IPS-NIHi7 (cell line): ENCODE results near the gene NUMBL.
A peak's percentile ranks its signal among the peaks of the same experiment; 100 is the strongest.

Experiments
- DNase-seq: peaks from one replicate; pipeline ENCODE4 v3.0.0; 2012; ENCODE audit warnings: mixed read lengths; ENCODE audit errors: extremely low spot score

NUMBL gene

DNA sequence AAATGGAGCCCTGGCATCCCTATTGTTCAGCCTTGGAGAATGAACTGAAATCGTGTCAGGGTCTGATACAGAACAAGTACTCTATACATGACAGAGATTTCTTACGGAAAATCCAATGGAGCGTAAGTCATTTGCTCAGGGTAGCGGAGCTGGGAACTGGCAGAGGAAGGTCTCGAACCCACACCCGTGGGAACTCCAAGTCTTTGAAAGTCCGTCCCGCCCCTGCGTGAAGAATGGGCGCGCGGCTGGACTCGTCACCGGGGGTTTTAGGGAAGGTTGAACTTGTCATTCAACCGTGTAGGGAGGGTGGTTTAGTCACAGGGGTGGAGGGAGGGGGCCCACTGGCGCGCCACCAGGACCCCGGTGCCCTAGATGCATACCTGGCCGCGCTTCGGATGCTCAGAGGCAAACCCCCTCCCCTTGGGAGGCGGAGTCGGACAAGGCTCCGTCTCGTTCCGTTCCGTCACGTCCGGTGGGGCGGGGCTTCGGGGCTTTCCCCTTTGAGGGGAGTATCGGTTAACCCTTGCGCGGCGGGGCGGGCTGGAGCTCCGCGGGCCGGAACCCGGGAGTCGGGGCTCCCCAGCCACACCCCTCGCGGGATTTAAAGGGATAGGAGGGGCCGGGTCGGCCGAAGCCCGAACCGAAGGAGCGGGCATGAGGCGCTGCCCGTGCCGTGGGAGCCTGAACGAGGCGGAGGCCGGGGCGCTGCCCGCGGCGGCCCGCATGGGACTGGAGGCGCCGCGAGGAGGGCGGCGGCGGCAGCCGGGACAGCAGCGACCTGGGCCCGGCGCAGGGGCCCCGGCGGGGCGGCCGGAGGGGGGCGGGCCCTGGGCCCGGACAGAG lies 26.3 kb upstream of the NUMBL start, which contains the start of the genes COQ8B and ITPKC:
Gene COQ8B (minus strand): TSS at position 405 of the 843 bp plus-strand sequence. CDS start 2,254 bp downstream, outside the sequence.
Gene ITPKC (plus strand): TSS at position 631 of the 843 bp plus-strand sequence. CDS start 24 bp downstream, at position 655.
- DNase-seq = peak; percentile 96

DNA sequence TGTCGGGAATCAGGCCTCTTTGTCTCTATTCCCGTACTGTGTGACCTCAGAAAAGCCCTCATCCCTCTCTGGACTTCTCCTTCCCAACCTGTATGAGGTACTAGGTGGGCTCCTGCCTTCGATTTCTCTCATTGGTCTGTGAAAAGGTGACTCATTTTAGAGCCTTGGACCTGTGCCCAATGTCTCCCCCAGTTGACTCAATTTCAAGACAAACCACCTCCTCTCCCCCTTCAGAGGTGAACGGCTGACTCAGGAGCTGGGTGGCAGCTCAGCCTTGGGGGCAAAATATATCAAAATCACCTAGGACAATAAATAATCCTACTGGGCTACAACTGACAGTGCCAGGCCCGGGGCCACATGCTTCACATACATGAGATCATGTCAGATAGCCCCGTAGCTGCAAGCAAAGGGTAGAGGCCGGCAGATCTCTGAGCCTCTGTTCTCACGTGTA lies 25.6 kb upstream of the NUMBL start:
- no peak for DNase-seq

DNA sequence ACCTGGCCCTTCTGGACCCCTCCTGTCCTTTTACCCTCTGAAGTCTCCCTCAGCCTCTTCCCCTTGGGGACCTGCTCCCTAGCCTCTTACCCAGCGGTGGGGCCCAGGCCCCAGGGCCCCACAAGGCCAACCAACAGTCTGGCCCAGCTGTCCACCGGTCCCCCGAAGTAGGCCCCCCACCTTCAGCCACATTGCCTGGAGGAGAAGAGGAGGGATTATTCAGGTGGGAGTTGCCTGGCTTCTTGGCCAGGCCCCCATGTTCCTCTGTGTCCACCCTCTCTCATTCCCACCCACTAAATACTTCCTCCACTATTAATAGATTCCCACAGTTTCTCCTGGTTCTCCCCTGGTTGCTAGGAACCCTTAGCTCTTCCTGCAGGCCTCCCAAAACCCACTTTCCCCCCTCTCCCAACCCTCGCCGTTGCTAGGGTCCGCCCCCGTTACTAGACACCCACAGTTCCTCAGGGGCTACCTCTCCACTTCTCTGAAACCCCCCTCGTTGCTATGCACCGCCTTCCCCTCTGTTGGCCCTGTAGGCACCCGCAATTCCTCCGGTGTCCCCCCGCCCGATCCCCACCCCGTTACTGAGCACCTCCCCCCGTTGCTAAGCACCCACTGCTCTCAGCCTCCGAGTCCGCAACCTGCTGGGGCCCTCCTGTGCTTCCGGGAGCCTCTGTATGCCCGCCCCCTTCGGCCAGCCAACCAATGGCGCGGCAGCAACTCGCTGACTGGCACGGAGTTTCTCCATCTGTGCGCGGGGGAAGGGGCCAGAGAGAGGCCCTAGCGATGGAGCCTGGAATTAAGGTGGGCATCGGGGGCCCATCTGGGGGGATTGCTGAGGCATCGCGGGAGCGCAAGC lies 24.2 kb upstream of the NUMBL start:
- peak; percentile 92 for DNase-seq

DNA sequence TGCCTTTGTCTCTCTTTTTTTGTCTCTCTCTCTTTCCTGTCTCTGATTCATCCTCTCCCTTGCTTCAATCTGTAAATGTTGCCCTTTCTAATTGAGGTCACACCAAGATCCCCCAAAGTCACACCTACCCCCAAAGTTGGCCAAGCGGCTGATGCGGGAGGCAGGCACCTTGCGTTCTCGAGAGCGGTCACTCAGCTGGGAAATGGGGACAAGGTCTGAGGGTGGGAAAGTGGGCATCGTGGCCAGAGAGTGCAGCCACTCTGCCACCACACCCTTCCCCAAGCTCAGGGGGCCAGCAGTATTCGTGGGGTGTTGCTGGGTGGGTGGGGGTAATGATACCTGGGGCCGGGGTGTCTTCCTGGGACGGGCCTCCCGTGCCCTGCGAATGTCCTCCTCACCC lies 23.5 kb upstream of the NUMBL start:
- DNase-seq = no peak

DNA sequence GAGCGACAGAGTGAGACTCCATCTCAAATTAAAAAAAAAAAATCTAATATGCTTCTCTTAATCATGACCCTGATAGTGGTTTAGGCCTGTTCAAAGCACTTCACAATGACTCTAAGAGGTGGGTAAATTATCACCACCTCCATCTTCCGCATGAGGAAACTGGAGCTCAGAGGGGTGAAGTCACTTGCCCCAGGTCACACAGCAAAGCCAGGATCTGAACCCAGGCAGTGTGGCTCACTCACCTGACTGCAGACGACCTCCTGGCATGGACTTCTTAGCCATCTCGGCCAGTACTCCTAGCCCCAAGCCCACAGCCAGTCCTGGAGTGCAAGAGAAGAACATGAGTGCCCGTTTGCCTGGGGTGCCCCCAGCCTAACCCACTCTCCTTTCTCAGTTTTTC lies 19.4 kb upstream of the NUMBL start:
- DNase-seq = no peak

DNA sequence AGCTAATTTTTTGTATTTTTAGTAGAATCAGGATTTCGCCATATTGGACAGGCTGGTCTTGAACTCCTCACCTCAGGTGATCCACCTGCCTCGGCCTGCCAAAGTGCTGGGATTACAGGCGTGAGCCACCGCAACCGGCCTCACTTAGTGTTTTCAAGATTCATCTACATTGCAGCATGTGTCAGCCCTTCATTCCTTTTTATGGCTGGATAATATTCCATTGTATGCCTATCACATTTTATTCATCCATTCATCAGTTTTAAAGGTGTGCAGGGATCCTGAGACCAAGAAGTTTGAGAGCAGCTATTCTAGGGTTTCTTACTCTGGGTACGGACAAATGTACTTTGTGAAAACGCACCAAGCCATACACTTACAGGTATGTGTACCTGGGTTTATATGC lies 17.2 kb upstream of the NUMBL start:
- no peak for DNase-seq

DNA sequence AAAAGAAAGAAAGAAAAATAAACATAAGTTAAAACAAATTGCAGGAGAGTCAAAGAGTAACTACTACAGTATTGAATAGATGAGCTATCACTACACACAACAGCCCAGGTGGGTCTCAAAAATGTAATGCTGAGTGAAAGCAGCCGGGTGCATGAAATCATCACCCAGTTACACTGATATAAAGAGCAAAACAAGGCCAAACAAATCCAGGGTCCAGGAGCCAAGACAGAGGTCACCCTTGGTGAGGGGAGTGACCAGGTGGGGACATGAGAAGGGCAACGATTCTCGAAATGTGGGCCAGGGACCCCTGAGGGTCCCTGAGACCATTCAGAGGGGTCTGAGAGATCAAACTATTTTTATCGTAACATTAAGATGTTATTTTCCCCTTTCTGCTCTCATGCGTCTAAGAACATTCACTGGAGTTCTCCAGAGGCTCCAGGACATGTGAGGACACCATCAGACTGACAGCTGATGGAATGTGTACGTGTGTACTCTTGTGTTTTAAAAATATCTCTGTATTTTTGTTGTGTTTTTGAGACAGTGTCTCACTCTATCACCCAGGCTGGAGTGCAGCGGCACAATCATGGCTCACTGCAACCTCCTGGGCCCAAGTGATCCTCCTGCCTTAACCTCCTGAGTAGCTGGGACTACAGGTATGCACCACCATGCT lies 15.6 kb upstream of the NUMBL start:
- no peak for DNase-seq

DNA sequence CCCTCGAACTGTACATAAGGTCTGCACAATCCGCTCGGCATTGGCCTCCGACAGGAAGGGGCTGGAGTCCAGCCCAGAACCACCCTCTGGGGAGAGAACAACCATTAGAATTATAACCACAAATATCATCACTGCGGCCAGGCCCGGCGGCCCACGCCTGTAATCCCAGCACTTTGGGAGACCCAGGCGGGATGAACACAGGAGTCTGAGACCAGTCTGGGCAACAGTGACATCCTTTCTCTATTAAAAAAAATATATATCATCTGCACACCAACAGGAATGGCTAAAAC lies 14.9 kb upstream of the NUMBL start:
- no peak for DNase-seq

DNA sequence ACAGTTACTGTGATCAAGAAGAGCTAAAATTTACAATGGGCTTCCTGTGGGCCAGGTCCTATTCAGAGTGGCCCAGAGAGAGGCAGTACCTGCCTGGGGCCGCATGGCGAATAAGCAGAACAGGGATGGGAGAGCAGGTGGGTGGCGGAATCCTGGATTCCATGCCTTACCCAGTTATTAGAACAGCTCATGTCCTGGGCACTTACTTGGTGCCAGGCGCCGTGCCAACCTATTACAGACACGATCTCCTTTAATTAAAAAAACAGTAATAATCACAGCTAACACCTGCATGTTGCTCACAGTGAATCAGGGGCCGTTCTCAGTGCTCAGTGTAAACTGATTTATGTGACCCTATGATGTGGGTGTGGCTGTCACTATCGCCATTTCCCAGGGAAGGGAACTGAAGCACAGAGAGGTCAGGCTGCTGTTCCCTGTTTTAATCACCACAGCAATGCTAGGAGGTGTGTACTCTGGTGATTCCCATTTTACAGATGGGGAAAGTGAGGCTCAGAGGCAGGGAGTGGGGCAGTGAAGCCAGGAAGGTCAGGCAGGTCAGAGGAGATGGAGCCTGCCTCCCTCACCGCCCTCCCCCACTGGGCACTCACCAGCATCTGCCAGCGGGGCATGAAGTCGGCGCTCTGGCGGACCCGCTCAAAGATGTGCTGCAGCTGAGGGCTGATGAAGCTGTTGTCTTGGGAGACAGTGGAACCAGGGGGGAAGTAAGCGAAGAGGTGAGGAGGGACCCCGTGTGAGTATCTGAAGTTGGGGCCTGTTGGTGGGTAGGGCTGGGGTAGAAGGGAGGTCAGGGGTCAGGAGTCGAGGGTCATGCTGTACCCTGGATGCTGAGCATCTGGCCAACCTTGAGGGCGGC lies 14.3 kb upstream of the NUMBL start:
- no peak for DNase-seq

DNA sequence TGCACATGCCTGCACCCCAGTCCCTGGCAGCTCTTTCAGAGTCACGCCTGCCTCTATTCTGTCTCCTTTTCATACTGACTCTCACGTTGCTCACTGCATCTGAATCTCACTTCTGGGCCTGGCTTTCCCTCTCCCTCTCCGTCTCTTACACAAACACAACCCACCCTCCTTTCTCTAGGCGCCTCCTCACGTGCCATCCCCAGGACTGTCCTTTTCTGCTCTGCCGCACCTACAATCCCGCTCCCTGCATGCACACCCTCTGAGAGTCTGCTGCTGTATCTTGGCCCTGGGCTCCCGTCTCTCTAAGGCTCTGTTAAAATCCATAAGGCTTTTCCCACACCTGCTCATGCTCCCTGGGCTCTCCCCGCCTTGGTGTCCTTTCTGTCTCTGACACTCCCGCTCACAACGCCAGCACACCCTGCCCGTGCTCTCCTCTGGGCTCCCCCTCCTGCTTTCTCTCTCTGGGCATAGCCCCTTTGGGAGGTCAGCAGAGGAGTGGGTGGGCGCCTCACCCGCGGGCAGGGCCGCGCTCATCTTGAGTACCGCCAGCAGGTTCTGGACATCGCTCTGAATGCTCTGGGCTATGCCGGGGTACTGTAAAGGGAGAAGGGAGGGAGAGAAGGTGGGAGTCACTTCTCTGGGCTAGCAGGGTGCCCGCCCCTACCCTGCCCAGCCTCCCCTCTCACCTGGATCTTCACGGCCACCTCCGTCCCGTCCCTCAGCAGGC lies 12.7 kb upstream of the NUMBL start:
- DNase-seq = no peak

DNA sequence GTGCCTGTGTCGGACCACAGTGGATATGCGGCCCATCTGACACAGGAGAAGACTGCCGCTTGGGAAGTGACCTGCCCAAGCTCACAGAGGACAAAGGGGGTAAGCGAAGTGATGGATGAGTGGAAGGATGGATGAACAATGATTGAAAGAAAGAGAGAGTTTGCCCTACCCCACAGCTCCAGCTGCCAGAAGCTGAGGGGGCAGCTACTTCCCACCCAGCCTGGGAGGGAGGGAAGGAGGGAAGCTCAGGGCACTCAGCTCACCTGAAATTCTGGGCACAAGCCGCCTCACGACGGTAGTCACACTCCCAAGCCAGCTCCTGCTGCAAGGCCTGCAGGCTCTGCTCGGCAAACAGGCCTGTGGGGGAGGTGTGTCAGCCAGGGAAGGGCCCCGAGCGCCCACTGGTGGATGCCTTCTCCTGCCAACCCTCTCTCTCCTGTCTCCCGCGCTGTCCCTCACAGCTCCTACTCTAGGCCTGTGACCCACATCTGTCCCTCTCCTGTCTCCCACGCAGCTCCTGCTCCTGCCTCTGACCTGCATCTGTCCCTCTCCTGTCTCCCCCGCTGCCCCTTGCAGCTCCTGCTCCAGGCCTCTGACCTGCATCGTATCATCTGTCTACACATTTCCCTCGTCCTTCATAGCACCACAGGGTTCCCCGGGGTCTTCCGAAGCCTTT lies 12.0 kb upstream of the NUMBL start:
- peak; percentile 78 for DNase-seq

DNA sequence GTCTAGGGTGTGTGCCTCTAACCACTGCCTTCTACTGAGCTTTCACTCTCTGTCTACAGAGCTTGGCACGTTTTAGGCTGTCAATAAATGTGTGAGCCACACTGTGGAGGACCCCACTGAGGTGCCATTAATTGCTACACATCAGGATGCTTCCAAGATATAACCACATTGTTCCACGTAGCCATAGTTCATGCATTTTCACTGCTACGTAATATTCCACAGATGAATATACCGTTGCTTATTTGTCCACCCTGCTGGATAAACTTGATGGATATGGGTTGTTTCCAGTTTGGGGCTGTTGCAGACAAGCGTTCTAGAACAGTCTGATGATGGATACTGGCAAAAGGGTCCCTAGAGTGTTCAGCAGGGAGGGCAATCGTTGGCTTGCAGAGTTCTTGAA lies 11.3 kb upstream of the NUMBL start:
- DNase-seq = no peak

DNA sequence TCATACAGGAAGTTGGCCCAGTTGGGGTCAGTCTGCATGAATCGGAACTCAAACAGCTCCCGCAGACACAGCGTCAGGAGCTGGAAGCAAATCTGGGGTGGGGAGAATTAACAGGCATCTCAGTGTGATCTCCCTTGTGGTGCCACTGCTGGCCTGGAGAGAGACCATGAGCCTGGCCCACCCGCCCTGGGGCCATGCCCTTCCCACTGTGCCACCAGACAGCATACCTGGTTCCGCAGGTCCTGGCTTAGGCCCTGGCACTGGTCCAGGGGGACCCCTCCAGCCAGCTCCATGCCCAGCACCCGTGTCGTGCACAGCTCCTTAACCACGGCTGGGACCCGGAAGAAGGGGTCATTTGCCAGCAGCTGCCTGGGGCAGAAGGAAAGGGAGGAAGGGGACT lies 9.6 kb upstream of the NUMBL start:
- DNase-seq = no peak

DNA sequence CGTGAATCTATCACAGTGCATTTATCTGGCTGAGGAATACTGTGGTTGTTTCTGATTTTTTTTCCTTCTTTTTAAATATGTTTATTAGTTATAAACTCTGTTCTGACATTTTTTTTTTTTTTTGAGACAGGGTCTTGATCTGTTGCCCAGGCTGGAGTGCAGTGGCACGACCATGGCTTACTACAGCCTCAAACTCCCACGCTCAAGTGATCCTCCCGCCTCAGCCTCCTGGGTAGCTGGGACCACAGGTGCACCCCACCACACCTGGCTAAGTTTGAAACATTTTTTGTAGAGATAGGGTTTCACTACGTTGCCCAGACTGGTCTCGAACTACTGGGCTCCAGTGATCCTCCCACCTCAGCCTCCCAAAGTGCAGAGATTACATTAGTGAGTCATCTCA lies 6.6 kb upstream of the NUMBL start:
- DNase-seq = no peak

DNA sequence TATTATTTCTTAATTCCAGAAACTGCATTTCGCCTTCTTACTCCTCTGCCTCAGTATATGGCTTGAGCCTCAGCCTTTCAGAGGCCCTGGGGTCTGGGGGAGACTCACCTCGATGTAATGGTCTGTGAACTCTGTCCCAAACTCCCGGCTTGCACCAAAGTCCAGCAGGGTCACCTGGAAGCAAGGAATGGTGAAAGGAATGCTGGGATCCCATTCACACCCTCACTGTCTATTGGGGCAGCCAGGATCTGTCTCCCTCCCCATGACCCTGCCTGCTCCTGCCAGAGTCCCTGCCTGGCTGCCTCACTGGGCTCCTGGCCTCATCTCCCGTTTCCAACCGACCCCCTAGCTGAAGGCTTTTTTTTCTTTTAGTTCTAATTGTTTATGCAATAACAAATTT lies 5.4 kb upstream of the NUMBL start:
- no peak for DNase-seq

DNA sequence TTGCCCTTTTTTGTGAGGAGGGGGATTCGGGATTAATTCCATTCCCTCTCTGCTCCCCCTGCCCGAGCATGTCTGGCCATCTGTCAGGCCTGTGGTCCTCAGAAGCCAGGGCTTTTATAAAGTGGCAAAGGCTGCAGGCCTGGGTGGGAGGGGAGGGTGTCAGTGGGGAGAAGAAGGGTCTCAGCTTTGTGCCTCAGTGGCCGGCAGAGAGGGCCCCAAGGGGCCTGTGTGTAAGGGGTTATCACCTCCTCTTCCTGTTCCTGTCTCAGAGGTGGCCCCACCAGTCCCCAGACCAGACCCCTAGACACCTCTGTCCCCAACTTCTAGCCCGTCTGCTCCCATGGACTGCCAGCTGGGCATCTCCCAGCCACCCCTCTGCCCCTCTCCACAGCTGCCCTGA lies 3.4 kb upstream of the NUMBL start:
- DNase-seq = no peak

DNA sequence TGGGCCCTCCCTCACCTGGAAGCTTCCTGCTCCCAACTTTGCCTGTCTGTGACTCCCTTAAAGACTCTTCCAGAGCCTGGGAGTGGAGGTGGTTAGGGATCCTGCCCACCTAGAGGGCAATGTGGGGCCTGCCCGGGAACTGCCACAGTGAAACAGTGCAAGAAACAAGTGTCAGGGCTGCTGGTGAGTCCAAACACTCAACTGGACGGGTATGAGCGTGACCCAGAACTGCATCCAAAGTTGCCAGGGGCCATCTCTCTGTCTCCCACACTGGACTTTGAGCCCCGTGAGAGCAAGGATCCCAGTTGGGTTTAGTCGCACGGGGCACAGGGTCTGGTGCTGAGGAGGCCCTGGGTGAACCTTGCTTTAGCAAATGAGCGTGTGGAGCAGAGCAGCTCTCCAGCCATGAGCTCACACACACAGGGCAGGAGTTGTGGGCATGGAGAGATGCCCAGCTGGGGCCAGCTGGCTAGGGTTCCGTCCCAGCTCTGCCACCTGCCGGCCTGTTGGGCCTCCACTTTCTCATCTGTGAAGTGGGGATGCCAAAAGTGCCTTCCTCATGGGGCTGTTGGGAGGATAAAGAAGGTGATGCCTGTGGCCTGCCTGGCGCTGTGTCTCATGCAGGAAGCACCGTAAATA lies 2.8 kb upstream of the NUMBL start:
- no peak for DNase-seq

DNA sequence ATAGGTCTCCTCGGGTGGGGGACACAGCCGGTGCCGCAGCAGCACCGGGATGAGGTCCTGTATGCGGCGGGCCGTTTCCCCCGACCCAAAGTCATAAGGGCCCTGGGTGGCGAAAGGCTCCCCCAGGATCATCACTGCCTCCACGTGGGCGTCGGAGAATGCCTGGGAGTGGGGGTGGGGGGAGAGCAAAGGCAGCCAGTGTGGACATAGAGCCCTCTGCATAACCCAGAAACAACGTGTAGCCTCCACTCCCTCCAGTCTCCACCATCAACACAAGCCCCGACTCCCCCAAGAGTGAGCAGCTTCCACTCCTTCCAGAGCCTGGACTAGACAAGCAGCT lies 1.7 kb upstream of the NUMBL start:
- no peak for DNase-seq

DNA sequence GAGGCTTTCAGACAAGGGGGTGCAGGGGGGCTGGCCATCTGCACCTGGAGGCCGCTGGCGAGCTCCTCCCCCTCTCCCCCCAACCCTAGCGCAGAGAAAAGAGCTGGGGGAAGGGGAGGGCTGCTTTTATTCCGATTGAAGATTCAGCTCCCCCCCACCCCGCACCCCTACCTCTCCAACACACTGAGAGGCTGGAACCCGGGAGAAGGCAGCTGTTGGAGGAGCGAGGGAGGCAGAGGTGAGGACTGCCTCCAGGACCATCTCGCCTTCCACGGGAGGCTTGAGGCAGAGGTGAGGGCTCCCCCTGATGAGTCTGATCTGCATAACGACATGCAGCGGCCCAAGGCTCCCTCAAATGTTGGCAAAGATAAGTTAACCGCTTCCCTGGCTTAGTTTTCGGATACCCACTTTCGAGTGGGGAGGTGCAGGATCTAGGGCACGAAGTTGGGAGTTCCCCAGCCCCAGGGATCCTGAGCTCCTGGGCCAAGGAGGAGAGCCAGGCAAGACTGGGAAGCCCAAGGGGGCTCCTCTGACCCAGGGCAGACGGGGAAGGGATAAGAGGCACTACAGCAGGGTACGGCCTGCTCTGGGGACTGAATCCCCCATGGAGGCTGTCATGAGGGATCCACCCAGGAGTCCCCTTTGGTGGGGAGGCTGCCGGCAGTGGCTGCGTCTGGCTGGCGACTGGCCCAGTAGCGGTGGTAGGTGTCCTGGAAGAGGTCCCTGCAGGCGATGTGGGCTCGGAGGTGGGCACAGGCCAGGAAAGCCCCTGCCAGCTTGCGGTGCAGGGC lies 1.2 kb upstream of the NUMBL start:
- DNase-seq = peak; percentile 56
